IMR-90 (cell line): Measurements from ENCODE around the gene GGT1. TPM values are rescaled to one million over a fixed set of nuclear protein-coding genes. Genes with fewer than 3 reads are reported as not detected.
"Not testable (repeated sequence)": the region's sequence is repeated elsewhere in the genome, so short reads cannot be mapped to it uniquely, and the experiment has no call there.

Experiments
- ATAC-seq: fragments of 200-7000 bp; cut with Tn5 transposase; 2 replicates; pipeline ENCODE4 v1.9.1; 2020; ENCODE audit warnings: low read depth, mild to moderate bottlenecking, moderate library complexity
- BruUV-seq: library from RNA; stranded (reverse); fragments of 400-500 nt; replicated peaks from 2 replicates; lab custom pipeline; 2021; lab: Mats Ljungman, UMichigan
- CTCF ChIA-PET: fragments of 300-600 bp; formaldehyde crosslinking; extraction: SDS; loops from one replicate; lab custom pipeline; 2021; ENCODE audit warnings: antibody characterized with exemption; lab: Yijun Ruan, JAX
- POLR2A ChIA-PET: fragments of 300-600 bp; sonication (Branson Sonifier 250); formaldehyde crosslinking; loops from one replicate; lab custom pipeline; 2022; ENCODE audit warnings: antibody characterized with exemption; ENCODE audit not compliant: unreplicated experiment; lab: Charles Lee
- DNase-seq: peaks from one replicate; pipeline ENCODE4 v3.0.0; 2013
- H2AFZ ChIP-seq: replicated peaks from 2 replicates; pipeline ENCODE3; 2013; ENCODE audit warnings: low read length, mild to moderate bottlenecking; ENCODE audit not compliant: poor library complexity
- H2AK5ac ChIP-seq: 2 replicates; pipeline ENCODE4 v1.6.1; 2013; ENCODE audit warnings: low read depth, low read length, inconsistent platforms
- H2AK9ac ChIP-seq: replicated peaks from 2 replicates; pipeline ENCODE3; 2013; ENCODE audit warnings: mild to moderate bottlenecking, low read depth, low read length, moderate library complexity; ENCODE audit not compliant: poor library complexity
- H2BK120ac ChIP-seq: 2 replicates; pipeline ENCODE4 v1.6.1; 2013; ENCODE audit warnings: low read depth, low read length, inconsistent platforms
- H2BK15ac ChIP-seq: 3 replicates; pipeline ENCODE4 v1.6.1; 2013; ENCODE audit warnings: low read depth, low read length, inconsistent platforms
- H2BK20ac ChIP-seq: 2 replicates; pipeline ENCODE4 v1.6.1; 2013; ENCODE audit warnings: low read depth, mild to moderate bottlenecking, inconsistent platforms, low read length, moderate library complexity
- H2BK5ac ChIP-seq: 2 replicates; pipeline ENCODE4 v1.6.1; 2013; ENCODE audit warnings: mild to moderate bottlenecking, low read depth, low read length, inconsistent platforms; ENCODE audit not compliant: poor library complexity, severe bottlenecking
- H3K14ac ChIP-seq: replicated peaks from 2 replicates; pipeline ENCODE4 v1.6.1; 2013; ENCODE audit warnings: low read depth, low read length, inconsistent platforms
- H3K18ac ChIP-seq: 2 replicates; pipeline ENCODE4 v1.6.1; 2013; ENCODE audit warnings: low read depth, low read length, control low read depth
- H3K23ac ChIP-seq: 2 replicates; pipeline ENCODE4 v1.6.1; 2013; ENCODE audit warnings: low read depth, low read length, inconsistent platforms
- H3K27ac ChIP-seq: 2 replicates; pipeline ENCODE4 v1.5.1; 2013; ENCODE audit warnings: mild to moderate bottlenecking, control low read depth, low read length; ENCODE audit not compliant: insufficient read depth
- H3K27me3 ChIP-seq: 2 replicates; pipeline ENCODE4 v1.6.1; 2013; ENCODE audit warnings: low read length; ENCODE audit not compliant: control insufficient read depth, insufficient read depth
- H3K36me3 ChIP-seq: 2 replicates; pipeline ENCODE4 v1.6.1; 2013; ENCODE audit warnings: low read length, mixed read lengths; ENCODE audit not compliant: control insufficient read depth, insufficient read depth
- H3K4ac ChIP-seq: 2 replicates; pipeline ENCODE4 v1.6.1; 2013; ENCODE audit warnings: low read depth, low read length, inconsistent platforms
- H3K4me1 ChIP-seq: 2 replicates; pipeline ENCODE4 v1.6.1; 2013; ENCODE audit warnings: low read length, mixed read lengths; ENCODE audit not compliant: control insufficient read depth, insufficient read depth
- H3K4me2 ChIP-seq: 2 replicates; pipeline ENCODE4 v1.6.1; 2013; ENCODE audit warnings: low read depth, mild to moderate bottlenecking, control low read depth, low read length, moderate library complexity
- H3K4me3 ChIP-seq: 2 replicates; pipeline ENCODE4 v1.5.1; 2013; ENCODE audit warnings: low read depth, mild to moderate bottlenecking, control low read depth, low read length, moderate library complexity; ENCODE audit not compliant: insufficient read depth
- H3K56ac ChIP-seq: 2 replicates; pipeline ENCODE4 v1.6.1; 2013; ENCODE audit warnings: low read length, inconsistent platforms; ENCODE audit not compliant: insufficient read depth; ENCODE audit errors: extremely low read depth
- H3K79me1 ChIP-seq, 2 experiments: 2 replicates each; pipeline ENCODE4 v1.6.1; 2013; ENCODE audit warnings: low read length in 2 of 2, inconsistent platforms in 1 of 2, low read depth in 1 of 2
- H3K9ac ChIP-seq: 2 replicates; pipeline ENCODE4 v1.6.1; 2013; ENCODE audit warnings: low read depth, low read length, control low read depth
- H3K9me1 ChIP-seq: 2 replicates; pipeline ENCODE4 v1.6.1; 2013; ENCODE audit warnings: low read length, inconsistent platforms; ENCODE audit not compliant: insufficient read depth
- H3K9me3 ChIP-seq: 2 replicates; pipeline ENCODE4 v1.6.1; 2013; ENCODE audit warnings: low read length; ENCODE audit not compliant: control insufficient read depth, insufficient read depth
- H4K20me1 ChIP-seq: 2 replicates; pipeline ENCODE4 v1.6.1; 2013; ENCODE audit warnings: low read length, inconsistent platforms; ENCODE audit not compliant: insufficient read depth
- H4K5ac ChIP-seq: 2 replicates; pipeline ENCODE4 v1.6.1; 2013; ENCODE audit warnings: mild to moderate bottlenecking, low read depth, low read length, control low read depth
- H4K8ac ChIP-seq, 2 experiments: 2 replicates each; pipeline ENCODE4 v1.6.1; 2013; ENCODE audit warnings: low read depth in 2 of 2, low read length in 2 of 2, control low read depth in 1 of 2, inconsistent platforms in 1 of 2
- H4K91ac ChIP-seq: 2 replicates; pipeline ENCODE4 v1.6.1; 2013; ENCODE audit warnings: low read depth, low read length, inconsistent platforms; ENCODE audit not compliant: insufficient read depth
- WGBS, 2 experiments: methylation state at CpG; one replicate each; pipeline versions ENCODE4 v1.1.5 to v1.1.7; 2013; ENCODE audit warnings: missing lambda C conversion rate in 2 of 2; ENCODE audit not compliant: insufficient read length in 1 of 2; ENCODE audit errors: extremely low coverage in 2 of 2; 5-methylcytosine and 5-hydroxymethylcytosine counted together
- dilution Hi-C: fragments of 300-500 bp; cut with HindIII; formaldehyde crosslinking; loops from one replicate; pipeline ENCODE4 v1.14.3; 2018; ENCODE audit warnings: low sequenced_read_pairs; ENCODE audit not compliant: unreplicated experiment
- in situ Hi-C: fragments of 300-500 bp; cut with MboI; formaldehyde crosslinking; loops from 3 replicates; pipeline ENCODE4 v1.14.3; 2019; ENCODE audit warnings: low sequenced_read_pairs, inconsistent platforms, mixed read lengths
- intact Hi-C: fragments of 100-400 bp; cut with micrococcal nuclease; formaldehyde crosslinking; loops from 2 replicates; pipeline ENCODE4 v1.10.0; 2022
- polyA plus RNA-seq, 3 experiments: library from polyadenylated mRNA; depleted of rRNA; stranded (reverse); fragments of >200 nt; gene quantifications; 2 replicates each; pipeline ENCODE4 v1.2.3, GENCODE V29; 2012; ENCODE audit warnings: low replicate concordance in 1 of 3
- total RNA-seq: library from RNA; depleted of rRNA; stranded (reverse); fragments of >200 nt; gene quantifications from 2 replicates; pipeline ENCODE4 v1.2.3, GENCODE V29; 2012

The GGT1 gene
- total and polyA plus RNA-seq, 2 of the 4 experiments (the other 2 are of a cell fraction) = 3.4 to 7.3 TPM

DNA sequence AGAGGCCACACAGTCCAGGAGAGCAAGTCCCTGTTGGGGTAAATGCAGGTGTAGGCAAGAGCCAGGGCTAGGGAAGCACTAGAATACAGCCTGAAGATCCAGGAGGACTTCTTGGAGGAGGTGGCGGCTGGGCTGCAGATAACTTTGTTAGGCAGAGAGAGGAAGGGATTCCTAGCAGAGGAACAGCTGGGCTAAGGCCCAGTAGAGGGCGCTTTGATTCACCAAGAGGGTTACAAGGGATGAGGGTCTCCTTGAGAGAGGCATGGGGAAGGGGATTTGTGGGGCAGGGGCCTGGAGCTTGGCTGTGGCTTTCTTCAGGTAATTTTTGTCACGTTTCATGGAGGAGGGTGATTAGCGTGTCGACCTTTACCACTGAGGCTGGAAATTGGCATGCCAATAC is 18.3 kb downstream of the GGT1 start:
- H2AK9ac ChIP-seq, H3K27ac ChIP-seq, H2BK15ac ChIP-seq, H3K27me3 ChIP-seq, H2BK20ac ChIP-seq, H3K9ac ChIP-seq, H3K23ac ChIP-seq, H2AK5ac ChIP-seq, DNase-seq, H3K14ac ChIP-seq, BruUV-seq, in situ Hi-C loops, H4K91ac ChIP-seq, H2BK120ac ChIP-seq, H4K20me1 ChIP-seq, H4K8ac ChIP-seq, H4K5ac ChIP-seq, ATAC-seq, H3K79me1 ChIP-seq, POLR2A ChIA-PET, intact Hi-C loops, H2BK5ac ChIP-seq, dilution Hi-C loops, CTCF ChIA-PET, H3K18ac ChIP-seq, H3K36me3 ChIP-seq, H3K4me2 ChIP-seq, H3K9me1 ChIP-seq, H2AFZ ChIP-seq, H3K4ac ChIP-seq, H3K9me3 ChIP-seq, H3K4me3 ChIP-seq, H3K4me1 ChIP-seq, H3K56ac ChIP-seq: not testable (repeated sequence)
- no CpG with 5 or more reads among the region's 5 CpGs for WGBS, 2 experiments

DNA sequence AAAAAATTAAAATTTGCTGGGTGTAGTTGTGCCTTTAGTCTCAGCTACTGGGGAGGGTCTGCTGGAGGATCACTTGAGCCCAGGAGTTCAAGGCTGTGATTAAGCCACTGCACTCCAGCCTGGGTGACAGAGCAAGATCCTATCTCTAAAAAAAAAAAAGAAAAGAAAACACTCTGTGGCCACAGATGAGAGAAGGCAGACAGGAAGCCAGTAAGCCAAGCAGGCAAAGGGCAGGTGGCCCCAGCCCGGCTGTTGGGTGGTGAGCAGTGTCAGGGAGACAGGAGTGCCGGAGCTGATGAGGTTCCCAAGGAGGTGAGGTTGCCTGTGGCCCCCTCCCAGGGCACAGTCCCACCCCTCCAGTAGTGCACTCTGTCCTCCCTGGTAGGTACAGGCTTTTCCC is 19.6 kb downstream of the GGT1 start:
- H4K20me1 ChIP-seq, H3K4me2 ChIP-seq, H3K14ac ChIP-seq, H3K4me3 ChIP-seq, H3K9ac ChIP-seq, H3K9me1 ChIP-seq, CTCF ChIA-PET, dilution Hi-C loops, H2AK9ac ChIP-seq, H3K27me3 ChIP-seq, H3K36me3 ChIP-seq, H4K91ac ChIP-seq, H4K5ac ChIP-seq, H4K8ac ChIP-seq, in situ Hi-C loops, H3K56ac ChIP-seq, H3K4me1 ChIP-seq, H3K18ac ChIP-seq, H3K9me3 ChIP-seq, intact Hi-C loops, H3K23ac ChIP-seq, BruUV-seq, H2BK5ac ChIP-seq, H2AK5ac ChIP-seq, ATAC-seq, H3K79me1 ChIP-seq, H2BK120ac ChIP-seq, H2BK15ac ChIP-seq, H2AFZ ChIP-seq, POLR2A ChIA-PET, H3K27ac ChIP-seq, H2BK20ac ChIP-seq, H3K4ac ChIP-seq, DNase-seq: not testable (repeated sequence)
- no CpG with 5 or more reads among the region's 2 CpGs for WGBS, 2 experiments
